CD4-positive, alpha-beta T cell treated with Interleukin-6 for 4 hours (primary cell): ENCODE results near the gene SENP5.
A peak's percentile ranks its signal among the peaks of the same experiment; 100 is the strongest.
"Not testable (repeated sequence)": the region's sequence is repeated elsewhere in the genome, so short reads cannot be mapped to it uniquely, and the experiment has no call there.

Experiments used
- DNase-seq: peaks from one replicate; pipeline ENCODE4 v3.0.0-alpha.2; 2020; ENCODE audit warnings: mixed read lengths

SENP5 gene, protein sequence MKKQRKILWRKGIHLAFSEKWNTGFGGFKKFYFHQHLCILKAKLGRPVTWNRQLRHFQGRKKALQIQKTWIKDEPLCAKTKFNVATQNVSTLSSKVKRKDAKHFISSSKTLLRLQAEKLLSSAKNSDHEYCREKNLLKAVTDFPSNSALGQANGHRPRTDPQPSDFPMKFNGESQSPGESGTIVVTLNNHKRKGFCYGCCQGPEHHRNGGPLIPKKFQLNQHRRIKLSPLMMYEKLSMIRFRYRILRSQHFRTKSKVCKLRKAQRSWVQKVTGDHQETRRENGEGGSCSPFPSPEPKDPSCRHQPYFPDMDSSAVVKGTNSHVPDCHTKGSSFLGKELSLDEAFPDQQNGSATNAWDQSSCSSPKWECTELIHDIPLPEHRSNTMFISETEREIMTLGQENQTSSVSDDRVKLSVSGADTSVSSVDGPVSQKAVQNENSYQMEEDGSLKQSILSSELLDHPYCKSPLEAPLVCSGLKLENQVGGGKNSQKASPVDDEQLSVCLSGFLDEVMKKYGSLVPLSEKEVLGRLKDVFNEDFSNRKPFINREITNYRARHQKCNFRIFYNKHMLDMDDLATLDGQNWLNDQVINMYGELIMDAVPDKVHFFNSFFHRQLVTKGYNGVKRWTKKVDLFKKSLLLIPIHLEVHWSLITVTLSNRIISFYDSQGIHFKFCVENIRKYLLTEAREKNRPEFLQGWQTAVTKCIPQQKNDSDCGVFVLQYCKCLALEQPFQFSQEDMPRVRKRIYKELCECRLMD

DNA sequence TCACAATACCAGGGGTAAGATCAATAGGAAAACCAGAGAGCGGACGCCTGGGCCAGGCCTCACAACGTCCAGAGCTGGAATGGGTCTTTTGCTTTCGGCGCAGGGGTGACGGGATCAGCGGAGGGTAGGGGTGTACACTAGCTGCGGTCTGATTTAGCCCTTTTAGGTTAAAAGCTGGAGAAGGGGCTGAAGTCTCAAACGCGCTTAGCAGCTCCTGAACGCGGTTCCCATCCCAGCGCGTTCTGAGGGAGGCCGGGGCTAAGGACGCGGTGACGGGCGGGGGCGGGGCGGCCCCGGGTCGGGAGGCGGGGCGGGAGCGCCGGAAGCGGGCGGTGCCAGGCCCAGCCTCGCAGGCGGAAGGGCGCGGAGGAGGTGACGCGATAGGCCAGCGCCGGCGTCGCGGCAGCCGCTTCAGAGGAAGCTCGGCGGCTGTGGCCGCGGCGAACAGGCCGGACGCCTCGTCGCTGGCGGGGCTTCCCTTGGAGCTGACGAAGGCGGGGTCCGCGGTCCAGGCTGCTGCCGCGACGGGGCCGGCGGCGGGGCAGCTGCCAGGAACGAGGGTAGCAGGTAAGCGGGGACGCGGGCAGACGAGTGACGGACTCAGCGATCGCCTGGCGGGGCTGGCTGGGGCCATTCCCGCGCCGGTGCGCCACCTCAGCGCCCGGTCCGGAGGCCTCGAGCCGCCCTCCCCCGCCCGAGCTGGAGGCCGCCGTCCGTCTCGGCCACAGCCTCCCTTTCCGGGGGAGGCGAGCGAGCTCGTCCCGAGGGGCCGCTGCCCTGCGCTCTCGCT is at the start of gene SENP5:
Gene SENP5 (plus strand): TSS at position 414 of the 790 bp plus-strand sequence. CDS start 17,262 bp downstream, outside the sequence.
- peak; percentile 91 for DNase-seq

DNA sequence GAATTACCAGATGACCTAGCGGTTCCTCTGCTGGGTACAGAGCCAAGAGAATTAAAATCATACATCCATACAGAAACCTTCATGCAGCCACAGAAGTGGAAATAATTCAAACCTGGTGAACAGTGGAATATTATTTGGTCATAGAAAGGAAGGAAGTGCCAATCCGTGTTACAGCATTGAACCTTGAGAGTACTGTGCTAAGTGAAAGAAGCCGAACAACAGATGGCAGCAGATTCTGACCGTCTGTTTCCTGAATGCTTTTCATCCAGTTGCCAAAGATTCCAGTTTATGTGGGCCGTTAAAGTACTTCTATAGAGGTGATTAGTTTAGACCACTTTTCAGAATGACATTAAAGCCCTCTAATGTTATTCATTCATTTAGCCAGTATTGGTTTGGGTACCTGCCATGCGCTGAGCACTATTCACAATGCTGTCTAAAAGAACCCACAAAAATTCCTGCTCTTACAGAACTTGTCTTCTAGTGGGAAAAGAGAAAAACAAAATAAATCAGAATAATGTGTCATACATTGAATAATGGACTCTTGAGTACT is 45.8 kb upstream of the SENP5 start:
- DNase-seq = no peak

DNA sequence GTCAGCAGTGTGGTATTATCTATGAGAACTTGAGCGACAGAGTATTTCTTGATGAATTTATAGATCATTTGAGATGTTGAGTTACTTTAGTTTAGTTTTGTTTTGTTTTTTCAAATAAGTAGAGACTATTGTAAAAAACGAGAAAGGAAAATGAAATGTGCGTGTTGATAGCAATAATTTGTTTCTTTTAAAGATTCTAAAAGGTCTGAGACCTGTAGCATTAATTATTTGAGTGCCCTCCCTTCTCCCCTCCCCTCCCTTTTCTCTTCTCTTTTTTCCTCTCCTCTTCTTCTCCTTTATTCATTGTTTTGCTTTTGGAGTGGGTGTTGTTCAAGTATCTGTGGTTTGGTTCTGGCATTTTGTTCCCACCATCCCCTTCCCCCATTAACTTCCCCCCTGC is 38.1 kb upstream of the SENP5 start:
- not testable (repeated sequence) for DNase-seq

DNA sequence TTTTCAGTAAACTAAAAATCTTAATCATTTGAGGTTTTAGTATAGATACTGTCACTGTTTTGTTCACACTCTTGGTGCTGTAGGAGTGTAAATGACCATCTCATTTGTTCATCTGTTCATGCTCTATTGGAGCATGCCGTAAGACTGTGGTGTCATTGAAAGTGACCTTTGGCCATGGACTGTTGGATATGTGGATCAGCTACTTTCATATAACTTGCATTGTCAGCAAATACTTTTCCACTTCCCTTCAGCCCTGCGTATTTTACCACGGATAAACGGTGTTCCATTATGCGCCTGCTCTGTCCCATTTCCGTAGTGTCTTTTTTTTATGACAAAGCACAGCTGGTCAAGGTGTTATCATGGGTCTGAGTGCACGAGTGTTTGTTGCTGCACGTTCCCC is 32.6 kb upstream of the SENP5 start:
- no peak for DNase-seq

DNA sequence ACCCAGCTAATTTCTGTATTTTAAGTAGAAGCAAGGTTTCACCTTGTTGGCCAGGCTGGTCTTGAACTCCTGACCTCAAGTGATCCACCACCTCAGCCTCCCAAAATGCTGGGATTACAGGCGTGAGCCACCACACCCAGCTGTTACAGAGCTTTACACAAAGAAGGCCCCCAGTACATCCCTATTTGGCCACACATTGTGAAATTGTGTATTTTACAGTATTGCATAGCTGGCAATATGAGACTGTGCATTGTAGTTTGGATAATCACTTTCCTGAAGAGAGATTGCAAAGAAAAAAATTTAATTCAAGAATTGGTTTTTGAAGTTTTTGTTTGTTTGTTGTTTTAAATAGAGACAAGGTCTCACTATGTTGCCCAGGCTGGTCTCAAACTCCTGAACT is 31.1 kb upstream of the SENP5 start:
- DNase-seq = not testable (repeated sequence)

DNA sequence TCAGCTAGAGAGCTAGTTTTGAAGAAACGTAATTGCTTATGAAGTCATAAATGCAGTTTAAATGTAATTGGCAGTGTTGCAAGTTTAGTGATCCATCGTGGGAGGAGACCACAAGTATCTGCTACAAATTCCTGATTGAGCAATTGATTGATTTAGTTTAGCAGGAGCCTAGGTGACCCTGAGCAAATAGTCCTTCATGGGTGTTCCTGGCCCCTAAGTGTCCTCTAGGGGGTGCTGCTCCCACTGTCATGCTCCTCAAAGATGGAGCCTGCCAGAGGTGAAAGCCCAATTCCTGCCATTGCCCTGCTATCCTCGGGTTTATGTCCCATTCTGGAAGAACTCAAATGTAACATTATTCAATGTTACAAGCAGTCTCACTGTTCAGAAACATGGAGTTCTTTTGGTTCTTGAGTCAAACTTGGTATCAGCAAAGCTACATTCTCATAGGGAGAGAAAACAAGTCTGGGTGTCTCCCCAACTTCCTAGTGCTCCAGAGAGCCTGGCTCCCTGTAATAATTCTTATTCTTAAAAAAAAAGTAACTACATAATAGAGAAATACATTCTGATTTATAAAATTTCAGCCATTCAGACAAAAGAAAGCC is 29.8 kb upstream of the SENP5 start:
- DNase-seq = peak; percentile 81

DNA sequence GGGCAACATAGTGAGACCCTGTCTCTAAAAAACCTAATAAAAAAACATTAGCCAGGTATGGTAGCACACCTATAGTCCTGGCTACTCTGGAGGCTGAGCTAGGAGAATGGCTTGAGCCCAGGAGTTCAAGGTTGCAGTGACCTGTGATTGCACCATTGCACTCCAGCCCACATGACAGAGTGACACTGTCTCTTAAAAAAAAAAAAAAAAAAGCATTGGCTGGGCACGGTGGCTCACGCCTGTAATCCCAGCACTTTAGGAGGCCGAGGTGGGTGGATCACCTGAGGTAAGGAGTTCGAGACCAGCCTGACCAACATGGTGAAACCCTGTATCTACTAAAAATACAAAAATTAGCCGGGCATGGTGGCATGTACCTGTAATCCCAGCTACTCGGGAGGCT is 28.4 kb upstream of the SENP5 start:
- DNase-seq = not testable (repeated sequence)

DNA sequence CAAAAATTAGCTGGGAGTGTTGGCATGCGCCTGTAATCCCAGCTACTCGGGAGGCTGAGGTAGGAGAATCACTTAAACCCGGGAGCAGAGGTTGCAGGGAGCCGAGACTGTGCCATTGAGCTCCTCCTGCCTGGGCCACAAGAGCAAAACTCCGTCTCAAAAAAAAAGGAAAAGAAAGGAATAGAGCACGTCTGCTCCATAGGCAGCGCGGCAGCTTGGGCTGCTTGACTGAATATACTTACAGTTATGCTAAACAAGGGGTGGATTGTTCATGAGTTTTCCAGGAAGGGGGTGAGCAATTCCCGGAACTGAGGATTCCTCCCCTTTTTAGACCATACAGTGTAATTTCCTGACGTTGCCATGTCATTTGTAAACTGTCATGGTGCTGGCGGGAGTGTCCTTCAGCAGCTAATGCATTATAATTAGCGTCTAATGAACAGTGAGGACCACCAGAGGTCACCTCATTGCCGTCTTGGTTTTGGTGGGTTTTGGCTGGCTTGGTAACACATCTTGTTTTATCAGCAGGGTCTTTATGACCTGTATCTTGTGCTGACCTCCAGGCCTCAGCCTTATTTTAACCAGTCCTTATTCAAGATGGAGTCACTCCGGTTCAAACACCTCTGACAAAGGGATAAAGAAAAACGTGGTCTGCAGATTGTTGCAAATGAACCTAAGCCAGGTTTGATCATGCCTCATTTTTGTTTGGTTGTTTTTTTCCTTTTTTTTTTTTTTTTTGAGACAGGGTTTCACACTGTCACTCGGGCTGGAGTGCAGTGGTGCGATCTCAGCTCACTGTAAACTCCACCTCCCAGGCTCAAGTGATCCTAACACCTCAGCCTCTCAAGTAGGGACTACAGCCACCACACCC is 24.9 kb upstream of the SENP5 start:
- DNase-seq = no peak

DNA sequence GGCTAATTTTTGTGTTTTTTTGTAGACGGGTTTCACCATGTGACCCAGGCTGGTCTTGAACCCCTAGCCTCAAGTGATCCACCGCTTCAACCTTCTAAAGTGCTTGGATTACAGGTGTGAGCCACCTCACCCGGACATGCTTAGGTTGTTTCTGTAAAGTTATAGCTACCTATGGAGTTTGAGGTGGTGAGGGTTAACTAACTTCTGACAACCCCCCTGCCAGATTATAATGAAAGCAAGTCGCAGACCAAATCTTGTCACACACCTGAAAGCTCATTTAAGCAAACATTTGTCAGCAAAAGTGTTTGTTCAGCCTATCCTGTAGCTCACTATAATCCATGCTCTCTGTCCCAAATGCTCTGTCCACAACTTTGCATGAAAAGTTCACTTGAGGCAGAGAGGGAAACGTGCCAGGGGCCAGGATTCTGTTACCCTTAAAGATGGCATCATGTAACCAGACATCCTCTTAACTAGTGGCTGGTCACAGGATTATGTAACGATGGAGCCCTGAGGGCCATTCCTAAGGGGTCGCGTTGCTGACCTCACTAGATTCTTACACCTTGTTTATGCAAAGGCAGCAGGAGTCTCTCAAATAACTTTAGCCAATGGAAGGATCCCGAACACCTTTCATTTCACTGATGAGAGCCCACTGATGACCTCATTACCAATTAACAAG is 24.1 kb upstream of the SENP5 start:
- DNase-seq = no peak

DNA sequence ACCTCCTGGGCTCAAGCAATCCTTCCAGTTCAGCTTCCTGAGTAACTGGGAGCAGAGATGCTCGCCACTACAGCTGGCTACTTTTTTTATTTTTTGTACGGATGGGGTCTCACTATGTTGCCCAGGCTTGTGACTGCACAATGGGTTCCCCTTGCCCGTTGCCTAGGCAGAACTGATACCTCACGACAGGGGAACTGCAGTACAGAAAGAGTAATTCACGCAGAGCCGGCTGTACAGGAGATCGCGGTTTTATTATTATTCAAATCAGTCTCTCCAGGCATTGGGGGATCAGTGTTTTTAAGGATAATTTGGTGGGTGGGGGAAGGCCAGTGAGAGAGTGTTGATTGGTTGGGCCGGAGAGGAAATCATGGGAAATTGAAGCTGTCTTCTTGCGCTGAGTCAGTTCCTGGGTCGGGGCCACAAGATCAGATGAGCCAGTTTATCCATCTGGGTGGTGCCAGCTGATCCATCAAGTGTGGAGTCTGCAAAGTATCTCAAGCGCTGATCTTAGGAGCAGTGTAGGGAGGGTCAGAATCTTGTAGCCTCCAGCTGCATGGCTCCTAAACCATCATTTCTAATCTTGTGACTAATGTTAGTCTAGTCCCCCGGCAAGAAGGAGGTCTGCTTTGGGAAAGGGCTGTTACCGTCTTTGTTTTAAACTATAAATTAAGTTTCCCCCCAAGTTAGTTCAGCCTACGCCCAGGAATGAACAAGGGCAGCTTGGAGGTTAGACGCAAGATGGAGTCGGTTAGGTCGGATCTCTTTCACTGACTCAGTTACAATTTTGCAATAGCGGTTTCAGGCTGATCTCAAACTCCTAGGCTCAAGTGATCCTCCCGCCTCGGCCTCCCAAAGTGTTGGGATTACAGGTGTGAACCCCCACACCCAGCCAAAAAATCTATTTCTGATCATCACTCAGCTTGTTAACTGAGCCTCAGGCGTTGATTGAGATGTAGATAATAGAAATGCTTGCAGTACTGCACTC is 23.2 kb upstream of the SENP5 start:
- not testable (repeated sequence) for DNase-seq

DNA sequence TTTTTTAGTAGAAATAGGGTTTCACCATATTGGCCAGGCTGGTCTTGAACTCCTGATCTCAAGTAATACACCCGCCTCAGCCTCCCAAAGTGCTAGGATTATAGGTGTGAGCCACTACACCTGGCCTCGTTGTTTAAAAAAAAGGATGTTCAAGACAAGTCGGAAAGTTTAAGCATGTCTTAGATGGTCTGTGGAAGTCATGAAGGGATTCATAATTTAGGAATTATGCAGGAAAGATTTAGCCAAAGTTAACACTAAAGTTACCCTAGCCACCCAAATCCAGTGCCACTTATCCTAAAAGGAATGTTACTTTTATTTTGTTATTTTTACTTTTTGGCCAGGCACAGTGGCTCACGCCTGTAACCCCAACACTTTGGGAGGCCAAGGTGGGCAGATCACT is 19.3 kb upstream of the SENP5 start:
- DNase-seq = not testable (repeated sequence)

DNA sequence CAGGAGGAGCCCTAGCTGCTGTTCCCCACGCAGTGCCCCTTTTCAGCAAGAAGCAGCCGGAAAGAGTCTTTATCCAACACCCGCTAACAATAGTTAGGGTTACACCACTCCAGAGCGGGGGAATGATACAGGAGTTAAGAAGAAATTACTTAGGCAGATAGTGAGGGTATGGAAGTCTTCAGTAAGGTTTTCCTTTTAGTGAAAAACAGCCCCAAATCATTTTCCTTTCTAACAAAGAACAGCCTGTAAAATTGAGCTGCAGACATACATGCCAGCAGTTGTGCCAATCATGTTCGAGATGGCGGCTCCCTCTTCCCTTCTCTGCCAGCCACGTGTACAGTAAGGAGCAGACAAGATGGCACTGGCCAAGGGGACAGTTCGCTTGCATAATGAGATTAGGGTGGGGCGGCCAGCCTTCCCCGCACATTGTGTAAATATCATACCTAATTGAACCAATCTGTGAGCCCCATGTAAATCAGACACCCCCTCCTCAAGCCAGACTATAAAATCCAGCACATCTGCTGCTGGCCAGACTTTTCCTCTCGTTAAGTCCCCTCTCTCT is 18.5 kb upstream of the SENP5 start:
- DNase-seq = no peak

DNA sequence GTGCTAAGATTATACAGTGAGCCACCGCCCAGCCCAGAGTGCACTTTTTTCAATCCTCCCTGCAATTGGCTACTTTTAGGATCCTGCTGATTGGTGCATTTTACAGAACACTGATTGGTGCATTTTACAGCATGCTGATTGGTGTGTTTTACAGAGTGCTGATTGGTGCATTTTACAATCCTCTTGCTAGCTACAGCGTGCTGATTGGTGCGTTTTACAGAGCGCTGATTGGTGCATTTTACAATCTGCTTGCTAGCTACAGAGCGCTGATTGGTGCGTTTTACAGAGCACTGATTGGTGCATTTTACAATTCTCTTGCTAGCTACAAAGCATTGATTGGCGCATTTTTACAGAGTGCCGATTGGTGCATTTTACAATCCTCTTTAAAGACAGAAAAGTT is 4.7 kb upstream of the SENP5 start:
- not testable (repeated sequence) for DNase-seq

DNA sequence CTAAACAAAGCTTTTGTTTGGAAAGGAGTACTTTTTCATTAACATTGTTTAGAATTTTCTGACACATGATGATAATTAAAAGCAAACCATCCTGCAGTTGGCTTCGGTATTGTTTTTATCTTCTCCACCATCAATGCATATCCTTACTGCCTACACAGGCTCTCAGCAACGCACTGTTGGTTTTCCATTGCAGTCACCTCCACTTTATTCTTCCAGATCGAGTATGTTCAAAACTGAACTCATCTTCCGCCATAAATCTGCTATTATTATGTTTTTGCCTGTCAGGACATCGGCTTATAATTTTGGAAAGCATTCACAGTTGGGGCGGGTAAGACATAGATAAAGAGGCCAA is 589 bp upstream of the SENP5 start:
- no peak for DNase-seq

DNA sequence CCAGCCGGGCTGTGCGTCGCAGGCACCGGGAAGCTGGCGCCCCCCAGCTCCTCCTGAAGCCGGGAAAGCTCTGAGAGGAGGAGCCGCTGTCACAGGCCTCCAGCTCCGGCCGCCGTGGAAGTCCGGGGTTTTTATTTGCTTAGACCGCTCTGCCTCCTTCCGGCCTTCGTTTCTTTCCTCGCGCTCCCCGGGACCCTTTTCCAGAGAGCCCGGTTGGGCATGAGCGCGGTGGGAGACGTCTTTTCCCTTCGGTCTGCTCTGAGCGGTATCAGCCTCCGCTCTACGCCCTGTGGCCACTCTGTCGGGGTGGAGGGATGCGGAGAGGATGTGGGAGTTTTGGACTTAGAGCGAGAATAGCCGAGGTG is 559 bp downstream of the SENP5 start:
- peak; percentile 14 for DNase-seq

DNA sequence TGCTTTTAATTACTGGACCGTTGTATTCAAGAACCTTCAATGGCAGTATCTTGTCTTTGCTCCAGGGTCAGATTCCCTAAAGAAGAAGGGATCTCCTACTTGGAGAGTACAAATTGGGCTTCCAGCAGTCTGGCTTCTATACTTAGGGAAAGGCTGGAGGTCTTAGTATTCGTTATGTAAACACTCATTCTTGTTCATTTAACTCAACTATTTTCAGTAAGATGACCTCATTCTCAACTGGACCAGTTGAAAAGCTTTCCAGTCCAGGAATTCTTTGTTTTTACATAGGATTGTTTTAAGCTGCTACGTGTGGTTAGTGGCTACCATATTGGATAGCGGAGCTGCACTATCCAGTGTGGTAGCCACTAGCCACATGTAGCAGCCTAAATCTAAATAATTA is 4.6 kb downstream of the SENP5 start:
- no peak for DNase-seq

DNA sequence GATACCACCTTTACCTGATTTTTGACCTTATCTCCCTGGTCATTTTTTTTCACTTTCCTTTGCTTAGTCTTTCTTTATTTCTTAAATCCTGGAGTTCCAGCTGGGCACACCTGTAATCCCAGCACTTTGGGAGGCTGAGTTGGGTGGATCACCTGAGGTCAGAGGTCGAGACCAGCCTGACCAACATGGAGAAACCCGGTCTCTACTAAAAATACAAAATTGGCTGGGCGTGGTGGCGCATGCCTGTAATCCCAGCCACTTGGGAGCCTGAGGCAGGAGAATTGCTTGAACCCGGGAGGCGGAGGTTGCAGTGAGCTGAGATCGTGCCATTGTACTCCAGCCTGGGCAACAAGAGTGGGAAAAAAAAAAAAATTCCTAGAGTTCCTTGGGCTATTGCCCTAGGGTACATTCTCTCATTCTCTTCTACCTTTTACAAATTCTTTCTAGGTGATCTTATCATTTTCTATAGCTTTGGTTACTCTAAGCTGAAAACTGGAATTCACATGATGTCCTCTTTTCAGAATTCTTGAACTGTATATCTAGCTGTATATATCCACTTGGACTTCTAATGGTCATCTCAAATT is 6.9 kb downstream of the SENP5 start:
- DNase-seq = not testable (repeated sequence)

DNA sequence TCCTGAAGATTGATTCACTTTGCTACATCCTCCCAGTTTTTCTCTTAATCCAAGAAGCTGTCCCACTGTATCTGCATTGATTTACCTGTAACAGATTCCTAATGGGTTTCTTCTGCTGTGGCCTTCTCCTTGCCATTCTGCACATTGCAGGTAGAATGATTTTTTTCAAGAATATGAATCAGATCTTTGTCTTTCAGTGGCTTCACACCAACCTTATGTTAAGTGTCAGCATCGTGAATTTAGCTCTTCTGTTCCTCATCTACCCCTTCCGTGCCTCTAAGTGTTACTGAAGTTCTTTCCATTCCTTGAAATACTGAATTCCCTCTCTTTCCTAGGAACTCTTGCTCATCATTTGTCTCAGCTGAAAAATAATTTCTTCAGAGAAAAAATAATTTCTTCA is 7.5 kb downstream of the SENP5 start:
- DNase-seq = no peak

DNA sequence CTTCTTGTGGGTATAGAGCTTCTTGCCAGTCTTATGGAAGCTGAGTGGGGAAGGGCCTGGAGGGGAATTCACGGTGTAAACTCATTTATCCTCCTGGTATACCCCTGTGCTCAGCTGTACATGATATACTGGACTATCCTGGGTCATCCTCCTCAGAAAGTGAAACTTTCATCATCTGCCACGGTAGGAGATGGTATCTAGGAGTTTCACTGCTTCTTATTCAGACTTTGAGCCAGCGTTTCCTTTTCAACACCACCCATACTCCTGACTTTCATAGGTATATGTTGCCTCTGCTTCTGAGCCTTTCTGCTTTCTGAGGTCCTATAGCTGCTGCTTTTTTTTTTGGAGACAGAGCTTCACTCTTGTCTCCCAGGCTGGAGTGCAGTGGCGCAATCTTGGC is 15.6 kb downstream of the SENP5 start:
- DNase-seq = no peak
